ENCODE data around the gene CRACR2A.

The CRACR2A gene

GRCh38 chr12:3751151-3752095, 1.5 kb downstream of the CRACR2A start:
- DNase-seq (ENCODE audit: low spot score), result no peak

- no peak for DNase-seq (ENCODE audit: low spot score)
These were observed 2.3 kb downstream of the CRACR2A start for GRCh38 chr12:3750616-3751015.

GRCh38 chr12:3748620-3749019, 4.3 kb downstream of the CRACR2A start:
- no peak for DNase-seq (ENCODE audit: low spot score)

- no peak for DNase-seq (ENCODE audit: low spot score)
These were observed 4.8 kb downstream of the CRACR2A start for GRCh38 chr12:3747976-3748619.

- DNase-seq (ENCODE audit: low spot score), result no peak
These were observed 5.4 kb downstream of the CRACR2A start for GRCh38 chr12:3747543-3747942.

- DNase-seq (ENCODE audit: low spot score), result no peak
These were observed 6.2 kb downstream of the CRACR2A start for GRCh38 chr12:3746758-3747157.

- peak; percentile 28 for DNase-seq (ENCODE audit: low spot score)
These were observed 7.8 kb downstream of the CRACR2A start for GRCh38 chr12:3745152-3745551.

GRCh38 chr12:3744229-3744901, 8.5 kb downstream of the CRACR2A start:
- DNase-seq (ENCODE audit: low spot score), result peak; percentile 44

GRCh38 chr12:3743803-3744202, 9.1 kb downstream of the CRACR2A start:
- peak; percentile 91 for DNase-seq (ENCODE audit: low spot score)

- DNase-seq (ENCODE audit: low spot score), result no peak
These were observed 10.8 kb downstream of the CRACR2A start for GRCh38 chr12:3741882-3742672.

GRCh38 chr12:3740480-3741231, 12.3 kb downstream of the CRACR2A start:
- no peak for DNase-seq (ENCODE audit: low spot score)

- no peak for DNase-seq (ENCODE audit: low spot score)
These were observed 17.5 kb downstream of the CRACR2A start for GRCh38 chr12:3735432-3735831.

GRCh38 chr12:3732901-3733300, 20.0 kb downstream of the CRACR2A start:
- no peak for DNase-seq (ENCODE audit: low spot score)

- DNase-seq (ENCODE audit: low spot score), result no peak
These were observed 22.8 kb downstream of the CRACR2A start for GRCh38 chr12:3730111-3730510.

GRCh38 chr12:3728686-3729085, 24.2 kb downstream of the CRACR2A start:
- peak; percentile 70 for DNase-seq (ENCODE audit: low spot score)

- DNase-seq (ENCODE audit: low spot score), result peak; percentile 86
These were observed 24.9 kb downstream of the CRACR2A start for GRCh38 chr12:3727877-3728632.

- DNase-seq (ENCODE audit: low spot score), result no peak
These were observed 25.6 kb downstream of the CRACR2A start for GRCh38 chr12:3727354-3727753.

GRCh38 chr12:3726456-3726855, 26.5 kb downstream of the CRACR2A start:
- no peak for DNase-seq (ENCODE audit: low spot score)

- DNase-seq (ENCODE audit: low spot score), result no peak
These were observed 27.4 kb downstream of the CRACR2A start for GRCh38 chr12:3725388-3726115.
